Prostate gland (tissue), 2 donors: ENCODE results near the gene OLFM1. TPM values are rescaled to one million over a fixed set of nuclear protein-coding genes. Genes with fewer than 3 reads are reported as not detected.
"Not testable (repeated sequence)": the region's sequence is repeated elsewhere in the genome, so short reads cannot be mapped to it uniquely, and the experiment has no call there.

Experiments
- DNase-seq: peaks from one replicate; pipeline ENCODE4 v3.0.0-alpha.2; 2019; ENCODE audit warnings: low spot score
- H3K27ac ChIP-seq, 2 donors: fragments of 200-600 bp; sonication (generic); 2 replicates each; pipeline ENCODE4 v1.5.1; 2017 to 2019
- H3K27me3 ChIP-seq: fragments of 200-600 bp; sonication (generic); replicated peaks from 2 replicates; pipeline ENCODE4 v1.5.1; 2019; ENCODE audit not compliant: insufficient read depth
- H3K36me3 ChIP-seq, 2 donors: fragments of 200-600 bp; sonication (generic); 1 replicate in 1 of 2; 2 replicates in 1 of 2; pipeline versions ENCODE4 v1.5.1 to v1.8.1; 2017 to 2019
- H3K4me1 ChIP-seq: fragments of 200-600 bp; sonication (generic); replicated peaks from 2 replicates; pipeline ENCODE4 v1.5.1; 2019
- H3K4me3 ChIP-seq, 2 donors: fragments of 200-600 bp; sonication (generic); 2 replicates each; pipeline ENCODE4 v1.5.1; 2017 to 2019
- H3K9me3 ChIP-seq: fragments of 200-600 bp; sonication (generic); 2 replicates; pipeline ENCODE4 v1.5.1; 2017
- POLR2A ChIP-seq: fragments of 450-650 bp; IDR thresholded peaks from one replicate; pipeline ENCODE4 v1.6.1; 2016; ENCODE audit warnings: antibody characterized with exemption, mild to moderate bottlenecking
- POLR2AphosphoS5 ChIP-seq: sonication (generic); formaldehyde crosslinking; IDR thresholded peaks from one replicate; pipeline ENCODE4 v1.6.1; 2017; ENCODE audit warnings: antibody characterized with exemption
- WGBS: methylation state at CpG from one replicate; pipeline ENCODE4 v1.1.5; 2018; 5-methylcytosine and 5-hydroxymethylcytosine counted together
- intact Hi-C: fragments of 100-400 bp; cut with DNase I; formaldehyde crosslinking; loops from one replicate; pipeline ENCODE4 v1.14.2; 2022
- total RNA-seq, 2 donors: library from RNA; depleted of rRNA; stranded (reverse); fragments of >200 nt; gene quantifications; one replicate each; pipeline ENCODE4 v1.1.0, GENCODE V29; 2016
- TF ChIP-seq, protein P1 (sequence below), 4 experiments: fragments of 200-600 bp in 2 of 4; fragments of 450-650 bp in 2 of 4; sonication (generic) in 2 of 4; IDR thresholded peaks; 1 replicate in 3 of 4; 2 replicates in 1 of 4; pipeline ENCODE4 v1.5.1; 2016 to 2019; ENCODE audit warnings: antibody characterized with exemption in 4 of 4, mild to moderate bottlenecking in 2 of 4, moderate library complexity in 2 of 4

The OLFM1 gene
- total RNA-seq, 2 donors from 2014 or later, result 11.7 to 23.3 TPM

- H3K27me3 ChIP-seq, result no peaks in the 10 kb centered on the region
- no peak overlapping the region for H3K4me3 ChIP-seq
- 70% methylated on average over 8 of the region's 8 CpGs for WGBS
- TF ChIP-seq, protein P1, sequence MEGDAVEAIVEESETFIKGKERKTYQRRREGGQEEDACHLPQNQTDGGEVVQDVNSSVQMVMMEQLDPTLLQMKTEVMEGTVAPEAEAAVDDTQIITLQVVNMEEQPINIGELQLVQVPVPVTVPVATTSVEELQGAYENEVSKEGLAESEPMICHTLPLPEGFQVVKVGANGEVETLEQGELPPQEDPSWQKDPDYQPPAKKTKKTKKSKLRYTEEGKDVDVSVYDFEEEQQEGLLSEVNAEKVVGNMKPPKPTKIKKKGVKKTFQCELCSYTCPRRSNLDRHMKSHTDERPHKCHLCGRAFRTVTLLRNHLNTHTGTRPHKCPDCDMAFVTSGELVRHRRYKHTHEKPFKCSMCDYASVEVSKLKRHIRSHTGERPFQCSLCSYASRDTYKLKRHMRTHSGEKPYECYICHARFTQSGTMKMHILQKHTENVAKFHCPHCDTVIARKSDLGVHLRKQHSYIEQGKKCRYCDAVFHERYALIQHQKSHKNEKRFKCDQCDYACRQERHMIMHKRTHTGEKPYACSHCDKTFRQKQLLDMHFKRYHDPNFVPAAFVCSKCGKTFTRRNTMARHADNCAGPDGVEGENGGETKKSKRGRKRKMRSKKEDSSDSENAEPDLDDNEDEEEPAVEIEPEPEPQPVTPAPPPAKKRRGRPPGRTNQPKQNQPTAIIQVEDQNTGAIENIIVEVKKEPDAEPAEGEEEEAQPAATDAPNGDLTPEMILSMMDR (IDR thresholded peaks at IDR 0.05), result no peak
- TF ChIP-seq POLR2AphosphoS5 (no peak), POLR2A (no peak)
- no peak overlapping the region for H3K27ac ChIP-seq
- intact Hi-C loops, result no loop called here
- H3K4me1 ChIP-seq, result no peaks in the 10 kb centered on the region
- no peak for DNase-seq
- no peaks in the 10 kb centered on the region for H3K9me3 ChIP-seq
- no peaks in the 10 kb centered on the region for H3K36me3 ChIP-seq
These were observed 22.2 kb downstream of the OLFM1 start for GRCh38 chr9:135109650-135110049.

- Histone ChIP-seq H3K4me1 (no peaks in the 10 kb centered on the region), H3K36me3 (no peaks in the 10 kb centered on the region), H3K27me3 (no peaks in the 10 kb centered on the region), H3K4me3 (no peak overlapping the region), H3K9me3 (no peaks in the 10 kb centered on the region), H3K27ac (no peak overlapping the region)
- intact Hi-C loops, result no loop called here
- TF ChIP-seq POLR2A, result no peak
- no peak for TF ChIP-seq POLR2AphosphoS5
- TF ChIP-seq, protein P1 (IDR thresholded peaks at IDR 0.05), result no peak
- no peak for DNase-seq
- WGBS, result 62% methylated on average over 14 of the region's 14 CpGs
These were observed 22.9 kb downstream of the OLFM1 start for GRCh38 chr9:135110416-135110815.

DNA sequence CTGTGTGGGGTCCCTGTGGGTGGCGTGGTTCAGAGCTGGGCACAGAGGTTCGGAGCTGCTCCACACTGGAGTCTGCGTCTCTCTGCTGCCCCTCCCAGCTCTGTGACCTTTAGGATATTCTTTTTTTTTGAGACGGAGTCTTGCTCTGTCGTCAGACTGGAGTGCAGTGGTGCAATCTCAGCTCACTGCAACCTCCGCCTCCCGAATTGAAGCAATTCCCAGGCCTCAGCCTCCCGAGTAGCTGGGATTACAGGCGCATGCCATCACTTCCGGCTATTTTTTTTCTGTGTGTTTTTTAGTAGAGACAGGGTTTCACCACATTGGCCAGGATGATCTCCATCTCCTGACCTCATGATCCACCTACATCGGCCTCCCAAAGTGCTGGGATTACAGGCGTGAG is 24.1 kb downstream of the OLFM1 start:
- WGBS, result 81% methylated on average over 12 of the region's 12 CpGs
- H3K27me3 ChIP-seq, result not testable (repeated sequence)

GRCh38 chr9:135116371-135116770 is 28.9 kb downstream of the OLFM1 start:
- Histone ChIP-seq H3K4me3 (no peak overlapping the region), H3K4me1 (no peaks in the 10 kb centered on the region), H3K9me3 (no peaks in the 10 kb centered on the region), H3K27ac (no peak overlapping the region), H3K27me3 (no peaks in the 10 kb centered on the region), H3K36me3 (no peaks in the 10 kb centered on the region)
- WGBS, result 81% methylated on average over 4 of the region's 4 CpGs
- TF ChIP-seq, protein P1 (IDR thresholded peaks at IDR 0.05), result no peak
- TF ChIP-seq POLR2AphosphoS5 (no peak), POLR2A (no peak)
- intact Hi-C loops, result no loop called here
- DNase-seq, result no peak

More for the DNA sequence above, 24.1 kb downstream of the OLFM1 start:
- H3K9me3 ChIP-seq, H3K4me1 ChIP-seq, DNase-seq, H3K27ac ChIP-seq, intact Hi-C loops, H3K4me3 ChIP-seq, H3K36me3 ChIP-seq: not testable (repeated sequence)

- Histone ChIP-seq H3K4me1 (no peaks in the 10 kb centered on the region), H3K27ac (no peak overlapping the region), H3K36me3 (no peaks in the 10 kb centered on the region), H3K9me3 (no peaks in the 10 kb centered on the region), H3K27me3 (no peaks in the 10 kb centered on the region), H3K4me3 (no peak overlapping the region)
- intact Hi-C loops, result no loop called here
- TF ChIP-seq POLR2A, result no peak
- TF ChIP-seq, protein P1 (IDR thresholded peaks at IDR 0.05), result no peak
- TF ChIP-seq POLR2AphosphoS5, result no peak
- DNase-seq, result no peak
- 84% methylated on average over 9 of the region's 9 CpGs for WGBS
These were observed 29.4 kb downstream of the OLFM1 start for GRCh38 chr9:135116881-135117280.
